Measurements from ENCODE around the gene SNAPC3. TPM values are rescaled to one million over a fixed set of nuclear protein-coding genes. Genes with fewer than 3 reads are reported as not detected.

Gene SNAPC3
- total and polyA plus RNA-seq, 7 donors: 16.2 to 41.5 (median 28.4) TPM

- no peak for DNase-seq
- H3K27ac ChIP-seq: no peak overlapping the region
- H3K36me3 ChIP-seq: peaks cover 0 to 79% (median 11%) of the 10 kb centered on the region in 4 donors
- TF ChIP-seq EP300 (IDR thresholded peaks at IDR 0.05) (no peak), POLR2A (IDR thresholded peaks at IDR 0.05) (no peak), POLR2AphosphoS5 (IDR thresholded peaks at IDR 0.05) (no peak)
- intact Hi-C loops (cut with DNase I): no loop called here
- no peaks in the 10 kb centered on the region for H3K27me3 ChIP-seq
- H3K9me3 ChIP-seq: no peaks in the 10 kb centered on the region
- 64 to 73% methylated on average over 1 of the region's 1 CpG for WGBS, 2 donors
- H3K4me1 ChIP-seq: no peaks in the 10 kb centered on the region
- H3K4me3 ChIP-seq: no peak overlapping the region
Measured at GRCh38 chr9:15469406-15469805, 46.7 kb downstream of the SNAPC3 start.

- 94 to 99% methylated on average over 2 of the region's 2 CpGs for WGBS, 2 donors
- DNase-seq: no peak
- Histone ChIP-seq H3K4me3 (no peak overlapping the region), H3K36me3 (peaks cover 0 to 77% (median 11%) of the 10 kb centered on the region in 4 donors), H3K27ac (no peak overlapping the region), H3K4me1 (no peaks in the 10 kb centered on the region), H3K9me3 (no peaks in the 10 kb centered on the region), H3K27me3 (no peaks in the 10 kb centered on the region)
- TF ChIP-seq POLR2A (IDR thresholded peaks at IDR 0.05): no peak
- no peak for TF ChIP-seq POLR2AphosphoS5 (IDR thresholded peaks at IDR 0.05)
- no peak for TF ChIP-seq EP300 (IDR thresholded peaks at IDR 0.05)
- no peak for TF ChIP-seq CTCF (IDR thresholded peaks at IDR 0.05)
- intact Hi-C loops (cut with DNase I): no loop called here
Measured at GRCh38 chr9:15469862-15470261, 47.2 kb downstream of the SNAPC3 start.

- peaks cover 0 to 38% (median 5%) of the 10 kb centered on the region in 4 donors for H3K36me3 ChIP-seq
- DNase-seq: no peak
- no peak for TF ChIP-seq EP300 (IDR thresholded peaks at IDR 0.05)
- no peak for TF ChIP-seq POLR2AphosphoS5 (IDR thresholded peaks at IDR 0.05)
- no peak for TF ChIP-seq POLR2A (IDR thresholded peaks at IDR 0.05)
- no peak for TF ChIP-seq CTCF (IDR thresholded peaks at IDR 0.05)
- intact Hi-C loops (cut with DNase I): no loop called here
- H3K27me3 ChIP-seq: no peaks in the 10 kb centered on the region
- no peaks in the 10 kb centered on the region for H3K4me1 ChIP-seq
- no peak overlapping the region for H3K4me3 ChIP-seq
- no peaks in the 10 kb centered on the region for H3K9me3 ChIP-seq
- H3K27ac ChIP-seq: no peak overlapping the region
- 85 to 87% methylated on average over 8 of the region's 8 CpGs for WGBS, 2 donors
Measured at GRCh38 chr9:15475923-15476536, 53.4 kb downstream of the SNAPC3 start.

GRCh38 chr9:15480028-15480427 lies 57.4 kb downstream of the SNAPC3 start:
- Histone ChIP-seq H3K27ac (no peak overlapping the region), H3K4me3 (no peak overlapping the region), H3K27me3 (no peaks in the 10 kb centered on the region), H3K36me3 (peaks cover 0 to 36% (median 4%) of the 10 kb centered on the region in 4 donors), H3K9me3 (no peaks in the 10 kb centered on the region), H3K4me1 (no peaks in the 10 kb centered on the region)
- WGBS, 2 donors: 92 to 98% methylated on average over 1 of the region's 1 CpG
- DNase-seq: no peak
- intact Hi-C loops (cut with DNase I): no loop called here
- TF ChIP-seq EP300 (IDR thresholded peaks at IDR 0.05) (no peak), POLR2A (IDR thresholded peaks at IDR 0.05) (no peak), CTCF (IDR thresholded peaks at IDR 0.05) (no peak), POLR2AphosphoS5 (IDR thresholded peaks at IDR 0.05) (no peak)

- intact Hi-C loops (cut with DNase I): no loop called here
- Histone ChIP-seq H3K4me3 (no peak overlapping the region), H3K4me1 (no peaks in the 10 kb centered on the region), H3K27me3 (no peaks in the 10 kb centered on the region), H3K9me3 (no peaks in the 10 kb centered on the region), H3K27ac (no peak overlapping the region), H3K36me3 (peaks cover 0 to 36% (median 4%) of the 10 kb centered on the region in 4 donors)
- 59 to 67% methylated on average over 1 of the region's 1 CpG for WGBS, 2 donors
- no peak for DNase-seq
- TF ChIP-seq CTCF (IDR thresholded peaks at IDR 0.05) (no peak), POLR2A (IDR thresholded peaks at IDR 0.05) (no peak), POLR2AphosphoS5 (IDR thresholded peaks at IDR 0.05) (no peak), EP300 (IDR thresholded peaks at IDR 0.05) (no peak)
Measured at GRCh38 chr9:15482146-15482545, 59.5 kb downstream of the SNAPC3 start.
